Activated T-helper 2 cell treated with anti-CD3 and anti-CD28 coated beads, Interferon-gamma antibody, Interleukin-2, Interleukin-4, amounts not matched to agents 10 μg/mL and 5 μg/mL and 100 μg/mL, durations not matched to agents 14 hours and 24 hours and 36 hours (primary cell): ENCODE results near the gene TLN1. TPM values are rescaled to one million over a fixed set of nuclear protein-coding genes. Genes with fewer than 3 reads are reported as not detected.
A peak's percentile ranks its signal among the peaks of the same experiment; 100 is the strongest.

Experiments
- DNase-seq: peaks from one replicate; pipeline ENCODE4 v3.0.0; 2021; ENCODE audit warnings: low spot score
- H3K27ac Mint-ChIP-seq: one replicate; pipeline ENCODE4 v1.8.0; 2021; ENCODE audit warnings: mixed read lengths
- H3K27me3 Mint-ChIP-seq: one replicate; pipeline ENCODE4 v1.8.0; 2021; ENCODE audit warnings: low read depth, mixed read lengths
- H3K36me3 Mint-ChIP-seq: one replicate; pipeline ENCODE4 v1.8.0; 2021; ENCODE audit warnings: low read depth, mixed read lengths
- H3K4me1 Mint-ChIP-seq: one replicate; pipeline ENCODE4 v1.8.0; 2021; ENCODE audit warnings: low read depth, mixed read lengths
- H3K4me3 Mint-ChIP-seq: one replicate; pipeline ENCODE4 v1.8.0; 2021; ENCODE audit warnings: low read depth, mild to moderate bottlenecking, moderate library complexity, mixed read lengths
- H3K9me3 Mint-ChIP-seq: one replicate; pipeline ENCODE4 v1.8.0; 2021; ENCODE audit warnings: mixed read lengths
- intact Hi-C: fragments of 100-400 bp; cut with micrococcal nuclease; formaldehyde crosslinking; loops from one replicate; pipeline ENCODE4 v1.15.1; 2023
- total RNA-seq: library from RNA; stranded (reverse); gene quantifications from 2 replicates; pipeline ENCODE4 v1.2.3, GENCODE V29; 2022

Gene TLN1
- total RNA-seq, 1 donor from 2014 or later = 253 TPM

DNA sequence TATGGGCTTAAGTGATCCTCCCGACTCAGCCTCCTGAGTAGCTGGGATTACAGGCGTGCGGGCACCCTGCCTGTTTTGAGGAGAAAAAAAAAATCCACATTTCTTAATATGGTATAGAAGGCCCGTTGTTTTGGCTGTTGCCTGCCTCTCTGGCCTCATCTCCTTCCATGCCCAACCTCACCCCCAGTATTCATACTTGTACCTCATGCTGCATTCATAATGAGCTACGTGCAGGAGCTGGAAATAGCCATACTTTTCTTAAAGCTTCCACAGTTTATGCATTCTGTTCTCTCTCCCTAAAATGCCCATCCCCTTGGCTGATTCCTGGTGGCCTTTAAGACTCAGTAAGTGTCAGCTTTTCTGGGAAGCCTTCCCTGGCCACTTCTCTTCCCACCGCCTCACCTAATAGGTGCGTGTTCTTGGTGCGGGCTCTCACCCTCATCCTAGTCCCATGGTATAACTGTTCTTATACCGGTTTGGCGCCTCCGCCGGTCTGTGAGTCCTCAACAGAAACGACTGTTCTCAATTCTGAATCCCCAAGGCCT lies 40.2 kb downstream of the TLN1 start:
- Mint-ChIP-seq H3K9me3 (no peaks in the 10 kb centered on the region), H3K27ac (peak overlapping the region; percentile 3), H3K4me3 (peak overlapping the region; percentile 79), H3K4me1 (peaks cover 12% of the 10 kb centered on the region), H3K36me3 (peaks cover 10% of the 10 kb centered on the region), H3K27me3 (no peaks in the 10 kb centered on the region)
- no peak for DNase-seq
- intact Hi-C loops = loop anchor here (2.0 kb wide), 1 partner anchor 87 kb away; the partner anchor contains the start of gene TESK1

- no peak for DNase-seq
- peaks cover 12% of the 10 kb centered on the region for H3K4me1 Mint-ChIP-seq
- no peaks in the 10 kb centered on the region for H3K9me3 Mint-ChIP-seq
- intact Hi-C loops = loop anchor here (2.0 kb wide), 1 partner anchor 86 kb away; the partner anchor contains the start of gene TESK1
- peaks cover 4% of the 10 kb centered on the region for H3K36me3 Mint-ChIP-seq
- no peaks in the 10 kb centered on the region for H3K27me3 Mint-ChIP-seq
- H3K4me3 Mint-ChIP-seq = peak overlapping the region; percentile 79
- H3K27ac Mint-ChIP-seq = peak overlapping the region; percentile 28
Observed at GRCh38 chr9:35691334-35691650, 40.7 kb downstream of the TLN1 start.

- Mint-ChIP-seq H3K27me3 (no peaks in the 10 kb centered on the region), H3K4me1 (peaks cover 12% of the 10 kb centered on the region), H3K9me3 (no peaks in the 10 kb centered on the region), H3K4me3 (peak overlapping the region; percentile 79), H3K27ac (peak overlapping the region; percentile 58), H3K36me3 (peaks cover under 1% of the 10 kb centered on the region)
- DNase-seq = no peak
- intact Hi-C loops = loop anchor here (2.0 kb wide), 1 partner anchor 86 kb away; the partner anchor contains the start of gene TESK1
Observed at GRCh38 chr9:35690614-35691333, 41.2 kb downstream of the TLN1 start.

DNA sequence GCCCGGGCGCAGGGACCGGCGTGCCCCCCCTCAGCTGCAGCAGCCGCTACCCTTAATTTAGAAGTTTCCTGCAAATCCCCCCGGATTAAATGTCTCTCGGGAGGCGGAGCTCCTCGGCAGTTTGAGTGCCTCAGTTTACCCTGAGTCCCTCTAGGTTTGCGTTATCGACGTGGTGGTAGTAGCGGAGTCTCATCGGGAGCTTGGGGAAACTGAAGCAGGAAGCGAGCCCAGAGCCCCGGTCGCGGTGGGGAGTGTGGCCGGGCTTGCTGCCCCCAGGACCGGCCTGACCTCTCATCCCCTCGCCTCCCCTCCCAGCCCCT lies 41.7 kb downstream of the TLN1 start:
- H3K4me3 Mint-ChIP-seq = peak overlapping the region; percentile 67
- no peaks in the 10 kb centered on the region for H3K27me3 Mint-ChIP-seq
- H3K9me3 Mint-ChIP-seq = no peaks in the 10 kb centered on the region
- peak overlapping the region; percentile 28 for H3K27ac Mint-ChIP-seq
- no peak for DNase-seq
- H3K36me3 Mint-ChIP-seq = no peaks in the 10 kb centered on the region
- intact Hi-C loops = loop anchor here (2.0 kb wide), 1 partner anchor 85 kb away; the partner anchor contains the start of gene TESK1
- peaks cover 12% of the 10 kb centered on the region for H3K4me1 Mint-ChIP-seq

- peak within 1 kb of the TSS; percentile 79 for H3K4me3 Mint-ChIP-seq
- no peak for DNase-seq
- no peaks in the 10 kb centered on the region for H3K36me3 Mint-ChIP-seq
- H3K27me3 Mint-ChIP-seq = no peaks in the 10 kb centered on the region
- no peaks in the 10 kb centered on the region for H3K9me3 Mint-ChIP-seq
- peaks cover 12% of the 10 kb centered on the region for H3K4me1 Mint-ChIP-seq
- intact Hi-C loops = loop anchor here (2.0 kb wide), 2 partner anchors 39 to 85 kb away; partner anchors contain the start of gene TESK1
- peak within 1 kb of the TSS; percentile 58 for H3K27ac Mint-ChIP-seq
Observed at GRCh38 chr9:35689542-35690293, 42.3 kb downstream of the TLN1 start, which contains the start of gene TPM2. Gene TPM2, minus strand, starts transcription at chr9:35689925. Its CDS starts 108 bp downstream, at chr9:35689817.

- Mint-ChIP-seq H3K9me3 (no peaks in the 10 kb centered on the region), H3K4me3 (peak overlapping the region; percentile 45), H3K36me3 (no peaks in the 10 kb centered on the region), H3K27me3 (no peaks in the 10 kb centered on the region), H3K27ac (peak overlapping the region; percentile 22), H3K4me1 (peaks cover 12% of the 10 kb centered on the region)
- intact Hi-C loops = loop anchor here (2.0 kb wide), 1 partner anchor 40 kb away; no protein-coding TSS in a partner anchor
- no peak for DNase-seq
Observed at GRCh38 chr9:35688558-35689541, 43.1 kb downstream of the TLN1 start.

- Mint-ChIP-seq H3K9me3 (no peaks in the 10 kb centered on the region), H3K36me3 (no peaks in the 10 kb centered on the region), H3K4me3 (peak overlapping the region; percentile 8), H3K4me1 (peaks cover 12% of the 10 kb centered on the region), H3K27me3 (no peaks in the 10 kb centered on the region), H3K27ac (no peak overlapping the region)
- no peak for DNase-seq
- intact Hi-C loops = loop anchor here (2.0 kb wide), 1 partner anchor 41 kb away; no protein-coding TSS in a partner anchor
Observed at GRCh38 chr9:35687972-35688557, 43.9 kb downstream of the TLN1 start.

- Mint-ChIP-seq H3K27ac (no peak overlapping the region), H3K4me3 (no peak overlapping the region), H3K27me3 (no peaks in the 10 kb centered on the region), H3K4me1 (peaks cover 12% of the 10 kb centered on the region), H3K36me3 (no peaks in the 10 kb centered on the region), H3K9me3 (no peaks in the 10 kb centered on the region)
- intact Hi-C loops = no loop called here
- no peak for DNase-seq
Observed at GRCh38 chr9:35687306-35687705, 44.7 kb downstream of the TLN1 start.

GRCh38 chr9:35686222-35687203 lies 45.5 kb downstream of the TLN1 start:
- H3K4me3 Mint-ChIP-seq = no peak overlapping the region
- no peak for DNase-seq
- H3K27me3 Mint-ChIP-seq = no peaks in the 10 kb centered on the region
- no peaks in the 10 kb centered on the region for H3K9me3 Mint-ChIP-seq
- peaks cover 12% of the 10 kb centered on the region for H3K4me1 Mint-ChIP-seq
- intact Hi-C loops = no loop called here
- H3K27ac Mint-ChIP-seq = no peak overlapping the region
- H3K36me3 Mint-ChIP-seq = no peaks in the 10 kb centered on the region

DNA sequence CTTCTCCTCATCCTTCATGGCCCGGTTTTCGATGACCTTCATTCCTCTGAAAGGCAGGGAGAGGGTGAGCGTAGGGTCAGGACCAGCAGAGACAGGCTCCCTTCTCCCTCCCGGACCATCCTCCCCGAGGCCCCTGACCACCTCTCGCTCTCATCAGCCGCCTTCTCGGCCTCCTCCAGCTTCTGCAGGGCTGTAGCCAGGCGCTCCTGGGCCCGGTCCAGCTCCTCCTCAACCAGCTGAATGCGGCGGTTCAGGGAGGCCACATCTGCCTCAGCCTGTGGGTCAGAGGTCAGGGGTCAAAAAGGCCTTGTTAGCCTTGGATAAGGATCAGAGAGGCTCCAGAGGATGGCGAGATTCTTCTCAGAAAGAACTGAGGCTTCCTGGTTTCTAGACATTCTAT lies 46.5 kb downstream of the TLN1 start:
- Mint-ChIP-seq H3K4me1 (peaks cover 12% of the 10 kb centered on the region), H3K27ac (no peak overlapping the region), H3K4me3 (no peak overlapping the region), H3K9me3 (no peaks in the 10 kb centered on the region), H3K27me3 (no peaks in the 10 kb centered on the region), H3K36me3 (no peaks in the 10 kb centered on the region)
- intact Hi-C loops = no loop called here
- no peak for DNase-seq

GRCh38 chr9:35684921-35685320 lies 47.1 kb downstream of the TLN1 start:
- no peaks in the 10 kb centered on the region for H3K9me3 Mint-ChIP-seq
- intact Hi-C loops = no loop called here
- peaks cover 12% of the 10 kb centered on the region for H3K4me1 Mint-ChIP-seq
- no peak overlapping the region for H3K4me3 Mint-ChIP-seq
- no peaks in the 10 kb centered on the region for H3K27me3 Mint-ChIP-seq
- H3K36me3 Mint-ChIP-seq = no peaks in the 10 kb centered on the region
- H3K27ac Mint-ChIP-seq = no peak overlapping the region
- DNase-seq = no peak
